Activated gamma-delta T cell treated with anti-CD3 and anti-CD28 coated beads, Interleukin-2, amount 50 U/mL, for 16 hours (primary cell): ENCODE results near the gene SREBF1.
A peak's percentile ranks its signal among the peaks of the same experiment; 100 is the strongest.

Source experiments
- DNase-seq: peaks from one replicate; pipeline ENCODE4 v3.0.0-alpha.2; 2020; ENCODE audit warnings: low read depth

SREBF1 gene

DNA sequence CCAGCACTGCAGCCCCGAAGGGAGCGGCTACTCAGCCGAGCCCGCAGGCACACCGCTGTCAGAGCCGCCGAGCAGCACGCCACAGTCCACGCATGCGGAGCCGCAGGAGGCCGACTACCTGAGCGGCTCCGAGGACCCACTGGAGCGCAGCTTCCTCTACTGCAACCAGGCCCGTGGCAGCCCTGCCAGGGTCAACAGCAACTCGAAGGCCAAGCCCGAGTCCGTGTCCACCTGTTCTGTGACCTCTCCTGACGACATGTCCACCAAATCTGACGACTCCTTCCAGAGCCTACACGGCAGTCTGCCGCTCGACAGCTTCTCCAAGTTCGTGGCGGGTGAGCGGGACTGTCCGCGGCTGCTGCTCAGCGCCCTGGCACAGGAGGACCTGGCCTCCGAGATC, 42.4 kb downstream of the SREBF1 start:
- DNase-seq: no peak

DNA sequence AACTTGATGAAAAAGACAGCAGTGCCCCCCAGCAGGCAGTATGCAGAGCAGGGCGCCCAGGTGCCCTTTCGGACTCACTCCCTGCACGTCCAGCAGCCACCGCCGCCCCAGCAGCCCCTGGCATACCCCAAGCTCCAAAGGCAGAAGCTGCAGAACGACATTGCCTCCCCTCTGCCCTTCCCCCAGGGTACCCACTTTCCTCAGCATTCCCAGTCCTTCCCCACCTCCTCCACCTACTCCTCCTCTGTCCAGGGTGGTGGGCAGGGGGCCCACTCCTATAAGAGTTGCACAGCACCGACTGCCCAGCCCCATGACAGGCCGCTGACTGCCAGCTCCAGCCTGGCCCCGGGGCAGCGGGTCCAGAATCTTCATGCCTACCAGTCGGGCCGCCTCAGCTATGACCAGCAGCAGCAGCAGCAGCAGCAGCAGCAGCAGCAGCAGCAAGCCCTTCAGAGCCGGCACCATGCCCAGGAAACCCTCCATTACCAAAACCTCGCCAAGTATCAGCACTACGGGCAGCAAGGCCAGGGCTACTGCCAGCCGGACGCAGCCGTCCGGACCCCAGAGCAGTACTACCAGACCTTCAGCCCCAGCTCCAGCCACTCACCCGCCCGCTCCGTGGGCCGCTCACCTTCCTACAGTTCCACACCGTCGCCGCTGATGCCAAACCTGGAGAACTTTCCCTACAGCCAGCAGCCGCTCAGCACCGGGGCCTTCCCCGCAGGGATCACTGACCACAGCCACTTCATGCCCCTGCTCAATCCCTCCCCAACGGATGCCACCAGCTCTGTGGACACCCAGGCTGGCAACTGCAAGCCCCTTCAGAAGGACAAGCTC, 43.2 kb downstream of the SREBF1 start:
- no peak for DNase-seq

DNA sequence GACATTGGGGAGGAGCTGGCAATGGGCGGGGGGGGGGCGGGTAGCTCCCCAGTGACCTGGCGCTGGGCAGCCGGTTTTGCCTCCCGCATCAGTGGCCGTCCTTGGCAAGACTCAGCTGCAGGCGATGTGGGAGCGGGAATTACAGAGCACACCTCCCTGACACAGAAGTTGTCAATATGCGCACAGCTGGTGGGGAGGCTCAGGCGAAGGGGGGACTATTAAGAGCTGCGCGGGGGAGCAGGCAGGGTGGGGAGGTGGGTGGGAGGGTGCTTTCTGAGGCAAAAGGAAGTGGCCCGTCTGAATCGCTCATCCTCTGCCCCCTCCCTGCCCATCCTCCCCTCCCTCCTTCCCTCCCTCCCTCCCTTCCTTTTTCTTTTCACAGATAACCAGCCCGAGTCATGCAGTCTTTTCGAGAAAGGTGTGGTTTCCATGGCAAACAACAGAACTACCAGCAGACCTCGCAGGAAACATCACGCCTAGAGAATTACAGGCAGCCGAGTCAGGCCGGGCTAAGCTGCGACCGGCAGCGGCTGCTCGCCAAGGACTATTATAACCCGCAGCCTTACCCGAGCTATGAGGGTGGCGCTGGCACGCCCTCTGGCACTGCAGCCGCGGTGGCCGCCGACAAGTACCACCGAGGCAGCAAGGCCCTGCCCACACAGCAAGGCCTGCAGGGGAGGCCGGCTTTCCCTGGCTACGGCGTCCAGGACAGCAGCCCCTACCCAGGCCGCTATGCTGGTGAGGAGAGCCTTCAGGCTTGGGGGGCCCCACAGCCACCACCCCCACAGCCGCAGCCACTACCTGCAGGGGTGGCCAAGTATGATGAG, 44.0 kb downstream of the SREBF1 start:
- DNase-seq: peak; percentile 35

DNA sequence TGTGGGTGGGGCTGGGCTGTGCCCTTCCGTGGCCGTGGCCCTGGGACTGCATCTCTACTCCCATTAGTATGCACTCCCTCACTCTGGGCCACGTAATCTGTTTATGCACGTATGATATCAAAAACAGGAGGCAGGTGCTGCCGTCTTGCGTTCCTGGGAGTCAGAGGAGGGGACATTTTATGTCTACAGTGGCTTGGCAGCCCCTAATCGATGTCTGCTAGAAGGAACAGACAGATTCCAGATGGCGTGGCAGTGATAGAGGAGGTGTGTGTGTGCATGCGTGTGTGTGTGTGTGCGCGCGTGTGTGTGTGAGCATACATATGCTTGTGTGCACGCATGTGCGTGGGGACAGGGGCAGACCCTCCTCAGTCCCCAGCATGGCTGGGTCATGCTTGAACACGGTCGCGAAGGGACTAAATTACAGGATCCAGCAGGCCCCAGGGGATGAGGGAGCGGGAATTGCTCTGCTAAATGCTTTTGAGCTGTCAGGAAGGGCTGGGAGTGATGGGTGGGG, 44.7 kb downstream of the SREBF1 start:
- no peak for DNase-seq

- no peak for DNase-seq
These were observed 45.9 kb downstream of the SREBF1 start for GRCh38 chr17:17790637-17791464.

DNA sequence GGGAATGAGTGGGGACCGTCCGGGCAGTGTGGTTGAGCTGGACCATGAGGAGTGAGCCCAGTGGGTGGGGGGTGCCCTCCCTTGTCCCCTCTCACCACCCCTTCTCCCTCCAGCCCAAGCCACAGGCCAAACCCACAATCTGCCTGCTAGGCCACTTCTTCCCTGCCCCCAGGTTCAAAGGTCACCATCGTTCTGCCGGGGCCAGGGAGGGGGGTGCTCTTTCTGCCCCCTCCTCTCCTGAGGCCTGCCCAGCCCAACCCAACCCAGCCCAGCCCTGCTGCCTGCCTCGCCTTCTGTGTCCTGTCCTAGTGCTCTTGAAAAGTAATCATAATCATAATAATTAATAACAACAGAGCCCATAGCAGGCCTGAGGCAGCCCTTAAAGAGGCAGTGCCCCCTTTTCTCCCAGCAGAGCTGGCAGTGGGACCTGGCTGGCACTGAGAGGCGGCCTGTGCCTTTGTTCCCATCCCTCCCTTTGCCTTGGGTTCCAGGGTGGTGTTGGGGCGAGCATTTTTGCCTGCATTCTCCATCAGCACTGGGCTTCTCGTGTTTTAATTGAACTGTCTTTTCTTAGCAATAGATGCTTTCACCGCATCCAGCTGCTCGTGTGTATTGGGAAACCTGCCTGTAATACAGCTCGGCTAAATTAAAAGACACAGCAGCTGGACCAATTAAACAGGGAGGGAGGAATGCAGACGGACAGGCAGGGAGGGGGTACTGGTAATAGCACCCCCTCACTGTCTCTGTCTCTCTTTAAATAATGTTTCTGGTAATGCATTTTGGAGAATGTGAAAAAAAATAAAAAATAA, 46.8 kb downstream of the SREBF1 start:
- no peak for DNase-seq

GRCh38 chr17:17789410-17789809, 47.4 kb downstream of the SREBF1 start:
- DNase-seq: no peak

DNA sequence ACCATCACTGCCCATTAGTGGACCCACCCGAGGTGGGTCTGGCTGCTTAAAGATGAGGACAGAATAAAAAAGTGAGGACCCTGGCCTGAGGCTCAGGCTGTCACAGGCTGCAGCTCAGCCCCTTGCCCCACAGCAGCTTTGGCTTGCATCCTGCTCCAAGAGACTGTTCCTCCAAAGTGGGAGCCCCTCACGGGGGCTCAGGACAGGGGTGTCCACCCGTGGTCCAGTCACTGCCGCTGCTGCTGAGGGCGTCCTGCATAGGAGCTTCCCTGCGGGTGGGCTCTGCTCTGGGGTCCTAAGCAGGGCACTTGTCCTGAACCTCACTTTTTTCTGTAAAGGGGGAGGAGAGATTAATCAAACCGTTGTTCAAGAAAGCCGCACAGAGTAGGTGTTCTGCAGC, 47.8 kb downstream of the SREBF1 start:
- DNase-seq: no peak

- no peak for DNase-seq
These were observed 49.2 kb downstream of the SREBF1 start for GRCh38 chr17:17787568-17787967.

GRCh38 chr17:17786998-17787397, 49.8 kb downstream of the SREBF1 start:
- DNase-seq: no peak

GRCh38 chr17:17785407-17785806, 51.4 kb downstream of the SREBF1 start:
- no peak for DNase-seq

GRCh38 chr17:17784657-17785267, 52.0 kb downstream of the SREBF1 start:
- no peak for DNase-seq

DNA sequence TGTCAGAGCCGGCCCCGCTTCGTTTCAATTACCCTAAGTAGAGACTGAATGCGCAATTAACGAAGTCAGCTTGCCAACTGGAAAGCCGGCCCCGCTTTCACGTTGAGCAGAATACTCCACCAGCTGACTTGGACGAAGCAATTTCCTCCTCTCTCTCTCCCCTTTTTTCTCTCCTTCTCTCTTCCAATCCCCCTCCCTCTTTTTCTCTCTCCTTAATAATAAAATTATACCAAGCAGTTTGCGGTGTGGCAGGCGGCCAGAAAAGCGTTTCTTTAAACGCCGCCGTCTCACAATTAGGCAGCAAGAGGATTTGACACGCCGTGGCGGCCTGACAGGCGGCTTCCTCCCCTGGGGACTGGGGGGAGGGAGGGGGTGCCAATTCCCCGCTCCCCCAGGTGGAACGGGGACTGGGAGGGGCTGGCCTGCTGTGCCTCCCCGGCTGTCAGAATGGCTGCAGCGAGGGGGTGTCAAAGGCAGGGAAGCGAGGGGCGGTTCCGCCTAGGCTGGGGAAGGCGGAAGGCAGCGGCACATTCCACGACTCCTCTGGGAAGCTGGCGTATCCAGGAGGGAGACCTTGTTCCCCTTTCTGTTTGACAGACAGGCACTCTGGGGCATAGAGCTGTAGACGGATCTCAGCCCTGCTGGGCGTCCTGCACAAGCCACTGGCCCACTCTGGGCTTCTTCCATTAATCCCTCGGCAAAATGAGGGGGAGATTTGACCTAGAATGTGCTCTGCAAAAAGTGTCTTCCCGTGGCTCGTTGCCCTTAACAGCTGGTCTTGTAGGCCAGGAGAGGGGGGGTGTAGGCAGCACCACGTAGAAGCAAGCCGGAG, 52.7 kb downstream of the SREBF1 start:
- no peak for DNase-seq

DNA sequence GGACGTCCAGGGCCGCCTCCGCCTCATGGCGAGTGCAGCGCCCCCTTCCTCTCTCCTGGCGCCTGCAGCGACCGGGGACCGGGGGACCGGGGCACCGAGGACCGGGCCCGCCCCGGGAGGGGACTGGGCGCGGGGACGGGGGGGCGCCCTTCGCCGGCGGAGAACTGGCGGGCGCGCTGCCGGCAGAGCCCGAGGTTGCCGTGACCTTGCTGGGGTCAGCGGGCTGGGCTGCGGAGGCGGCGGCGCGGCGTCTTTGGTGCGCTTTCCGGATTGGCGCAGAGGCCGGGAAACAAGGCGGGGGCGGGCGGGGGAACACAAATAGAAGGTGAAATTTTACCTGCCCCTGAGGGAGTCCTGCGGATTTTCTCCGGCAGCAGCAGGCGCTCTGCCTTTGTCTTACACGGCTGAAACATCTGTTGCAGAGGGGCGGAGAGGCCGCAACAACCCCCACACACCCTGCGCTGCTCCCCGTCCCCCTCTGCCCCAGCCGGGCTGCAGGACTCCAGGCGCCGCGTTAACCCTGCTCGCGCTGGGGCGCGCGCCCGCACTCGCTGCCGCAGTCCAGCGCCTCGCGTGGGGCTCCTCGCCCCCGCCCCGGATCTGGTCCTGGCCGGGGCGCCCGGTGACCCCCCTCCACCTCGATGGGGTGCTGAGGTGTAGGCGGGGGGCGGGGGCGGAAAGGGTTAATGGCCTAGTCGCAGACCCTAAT, 53.5 kb downstream of the SREBF1 start:
- DNase-seq: peak; percentile 32

DNA sequence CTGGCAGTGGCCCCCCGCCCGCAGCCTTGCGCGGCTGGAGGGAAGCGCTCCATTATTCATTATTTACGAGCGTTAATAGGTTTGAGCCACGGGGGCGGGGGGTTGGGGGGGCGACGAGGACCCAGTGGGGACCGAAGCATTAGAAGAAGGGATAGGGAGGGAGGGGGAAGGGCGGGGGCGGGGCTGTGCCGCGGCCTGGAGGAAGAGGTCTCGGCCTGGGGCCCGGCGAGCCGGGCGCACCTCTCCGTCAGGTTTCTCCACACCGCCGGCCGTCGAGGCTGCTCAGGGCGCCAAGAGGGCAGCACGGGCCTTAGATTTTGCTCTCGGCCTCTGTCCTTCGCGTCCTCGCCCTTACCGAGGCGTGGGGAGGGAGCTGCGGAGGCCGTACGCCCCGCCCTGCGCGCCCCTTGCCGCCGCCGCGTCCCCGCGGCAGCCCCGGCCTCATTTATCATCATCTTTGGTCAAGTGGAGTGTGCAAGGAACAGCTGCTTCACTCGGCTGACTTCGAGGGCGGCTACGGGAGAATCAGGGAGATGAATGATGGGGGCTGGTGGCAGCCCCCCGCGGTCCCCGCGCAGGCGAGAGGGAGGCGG, 54.2 kb downstream of the SREBF1 start:
- DNase-seq: no peak

GRCh38 chr17:17781591-17782496, 54.9 kb downstream of the SREBF1 start:
- no peak for DNase-seq

DNA sequence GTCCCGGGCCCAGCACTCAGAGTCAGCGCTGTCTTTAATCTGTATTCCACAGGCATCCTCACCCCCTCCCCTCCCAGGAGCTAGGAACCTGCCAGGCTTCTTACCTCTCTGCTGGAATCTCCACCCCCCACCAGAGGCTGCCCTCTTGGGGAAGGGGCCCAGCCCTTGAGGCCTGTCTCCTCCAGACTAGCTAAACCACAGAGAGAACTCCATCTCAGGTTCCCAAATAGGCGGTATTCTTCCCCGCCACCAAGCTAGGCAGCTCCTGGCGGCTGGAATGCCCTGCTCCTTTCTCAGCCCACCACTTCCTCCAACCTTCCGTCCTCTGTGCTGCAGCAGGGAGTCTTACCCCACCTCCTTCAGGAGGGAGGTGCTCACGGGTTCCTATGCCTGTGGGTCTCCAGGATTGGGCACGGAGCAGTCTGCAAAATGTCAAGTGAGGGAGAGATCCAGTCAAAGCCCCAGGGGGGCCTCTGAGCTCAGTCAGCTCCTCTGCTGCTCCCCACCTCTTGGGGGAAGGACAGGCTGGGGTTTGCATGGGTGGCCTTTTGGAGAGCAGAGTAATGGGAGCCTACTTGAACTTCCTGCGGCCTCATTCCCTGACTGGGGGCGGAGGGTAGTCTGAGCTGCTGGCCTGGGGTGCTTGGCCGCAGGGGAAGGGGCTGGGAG, 55.7 kb downstream of the SREBF1 start:
- DNase-seq: no peak
